CD4-positive, alpha-beta T cell treated with Interleukin-6 for 4 hours (primary cell): ENCODE measurements around the gene UBC.

Experiments
- DNase-seq: peaks from one replicate; pipeline ENCODE4 v3.0.0-alpha.2; 2020; ENCODE audit warnings: mixed read lengths

Gene UBC

GRCh38 chr12:124863416-124864325 lies 50.8 kb downstream of the UBC start, which contains the start of gene SCARB1:
SCARB1 (minus strand) TSS chr12:124863864; CDS start chr12:124863720, 144 bp downstream.
- peak; percentile 83 for DNase-seq

GRCh38 chr12:124862768-124863415 lies 51.6 kb downstream of the UBC start:
- peak; percentile 29 for DNase-seq

GRCh38 chr12:124861898-124862676 lies 52.4 kb downstream of the UBC start:
- no peak for DNase-seq
